ENCODE data around the gene ZNF471.

GRCh38 chr19:56477429-56478338, 30.0 kb upstream of the ZNF471 start:
- TF ChIP-seq CTCF (IDR thresholded peaks at IDR 0.05 in 4 of 5, conservative IDR thresholded peaks at IDR 0.05 in 1 of 5) = no peak
- peak; percentile 31 to 42 for TF ChIP-seq POLR2A (IDR thresholded peaks at IDR 0.05)
